ENCODE results near the gene TMEM132C. TPM values are rescaled to one million over a fixed set of nuclear protein-coding genes. Genes with fewer than 3 reads are reported as not detected.

The TMEM132C gene
- total RNA-seq, 6 experiments from 2014 or later, result 0.04 to 0.19 (median 0.06) TPM; not detected in 3

DNA sequence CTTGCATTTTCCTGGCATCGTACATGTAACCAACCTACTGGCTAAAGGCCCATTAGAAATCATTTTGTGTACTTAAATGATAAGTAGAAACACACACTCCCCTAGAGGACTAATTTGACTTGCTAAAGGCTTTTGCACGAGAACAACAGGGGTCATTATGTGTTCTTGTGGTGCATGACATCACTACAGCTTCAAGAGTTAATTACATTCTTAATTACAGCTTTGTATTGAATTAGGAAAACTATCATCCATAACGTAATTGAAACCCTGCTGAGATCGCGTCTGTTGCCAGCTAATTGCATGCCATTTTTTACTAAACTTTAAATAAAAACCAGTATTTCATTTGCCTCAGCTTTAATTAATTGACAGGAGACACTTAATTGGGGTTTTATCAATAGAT, 51.4 kb downstream of the TMEM132C start:
- Histone ChIP-seq H3K4me1 (no peaks in the 10 kb centered on the region), H3K4me3 (no peak overlapping the region), H3K36me3 (no peaks in the 10 kb centered on the region), H3K9me3 (no peaks in the 10 kb centered on the region), H3K27me3 (no peaks in the 10 kb centered on the region), H3K27ac (no peak overlapping the region)
- intact Hi-C loops (cut with DNase I), result no loop called here
- TF ChIP-seq, protein P1, sequence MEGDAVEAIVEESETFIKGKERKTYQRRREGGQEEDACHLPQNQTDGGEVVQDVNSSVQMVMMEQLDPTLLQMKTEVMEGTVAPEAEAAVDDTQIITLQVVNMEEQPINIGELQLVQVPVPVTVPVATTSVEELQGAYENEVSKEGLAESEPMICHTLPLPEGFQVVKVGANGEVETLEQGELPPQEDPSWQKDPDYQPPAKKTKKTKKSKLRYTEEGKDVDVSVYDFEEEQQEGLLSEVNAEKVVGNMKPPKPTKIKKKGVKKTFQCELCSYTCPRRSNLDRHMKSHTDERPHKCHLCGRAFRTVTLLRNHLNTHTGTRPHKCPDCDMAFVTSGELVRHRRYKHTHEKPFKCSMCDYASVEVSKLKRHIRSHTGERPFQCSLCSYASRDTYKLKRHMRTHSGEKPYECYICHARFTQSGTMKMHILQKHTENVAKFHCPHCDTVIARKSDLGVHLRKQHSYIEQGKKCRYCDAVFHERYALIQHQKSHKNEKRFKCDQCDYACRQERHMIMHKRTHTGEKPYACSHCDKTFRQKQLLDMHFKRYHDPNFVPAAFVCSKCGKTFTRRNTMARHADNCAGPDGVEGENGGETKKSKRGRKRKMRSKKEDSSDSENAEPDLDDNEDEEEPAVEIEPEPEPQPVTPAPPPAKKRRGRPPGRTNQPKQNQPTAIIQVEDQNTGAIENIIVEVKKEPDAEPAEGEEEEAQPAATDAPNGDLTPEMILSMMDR (IDR thresholded peaks at IDR 0.05), result no peak
- no peak for TF ChIP-seq POLR2A (IDR thresholded peaks at IDR 0.05)
- DNase-seq (no peak), ATAC-seq (no peak)
- WGBS (ENCODE audit: insufficient coverage, low coverage, low lambda C conversion rate, missing lambda C conversion rate), result 43% methylated on average over 5 of the region's 5 CpGs

DNA sequence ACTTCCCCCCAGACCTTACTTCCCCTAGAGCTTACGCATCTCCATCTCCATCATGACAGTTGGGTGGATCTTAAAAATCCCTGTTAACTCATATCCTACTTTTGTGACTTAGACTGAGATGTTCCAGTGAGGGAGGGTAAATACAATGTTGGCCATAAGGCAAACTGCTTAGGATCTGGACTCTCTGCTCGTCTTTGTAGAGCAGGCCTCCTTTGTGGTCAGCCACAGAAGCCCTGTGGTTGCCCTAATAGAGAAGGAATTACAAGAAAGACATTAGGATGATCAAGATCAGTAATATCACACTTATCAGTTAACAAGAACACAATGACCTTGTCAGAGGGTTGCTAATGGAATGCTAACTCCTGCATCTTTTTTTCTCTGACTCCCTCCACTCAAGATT, 52.0 kb downstream of the TMEM132C start:
- Histone ChIP-seq H3K4me3 (no peak overlapping the region), H3K4me1 (no peaks in the 10 kb centered on the region), H3K9me3 (no peaks in the 10 kb centered on the region), H3K27me3 (no peaks in the 10 kb centered on the region), H3K27ac (no peak overlapping the region), H3K36me3 (no peaks in the 10 kb centered on the region)
- ATAC-seq (no peak), DNase-seq (no peak)
- intact Hi-C loops (cut with DNase I), result no loop called here
- TF ChIP-seq, protein P1 (IDR thresholded peaks at IDR 0.05), result no peak
- TF ChIP-seq POLR2A (IDR thresholded peaks at IDR 0.05), result no peak
- WGBS (ENCODE audit: insufficient coverage, low coverage, low lambda C conversion rate, missing lambda C conversion rate), result 41% methylated on average over 2 of the region's 2 CpGs

DNA sequence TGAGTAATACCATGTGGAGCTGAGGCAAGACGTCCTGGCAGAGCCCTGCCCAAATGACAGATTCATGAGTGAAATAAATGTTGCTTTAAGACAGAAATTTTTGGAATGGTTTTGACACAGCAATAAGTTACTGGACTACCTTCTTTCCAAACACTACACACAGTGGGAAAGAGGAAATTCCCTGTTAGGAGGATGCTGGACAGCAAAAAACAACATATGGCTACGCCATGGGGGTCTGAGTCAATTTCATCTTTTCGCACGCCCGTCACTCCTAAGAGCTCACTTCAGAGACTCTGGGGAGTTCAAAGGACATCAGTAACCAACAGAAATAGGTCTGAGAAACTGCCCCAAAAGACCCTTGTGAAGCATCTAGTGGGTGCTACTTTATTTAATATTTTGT, 55.4 kb downstream of the TMEM132C start:
- TF ChIP-seq POLR2A (IDR thresholded peaks at IDR 0.05), result no peak
- TF ChIP-seq, protein P1 (IDR thresholded peaks at IDR 0.05), result no peak
- no peaks in the 10 kb centered on the region for H3K4me1 ChIP-seq
- DNase-seq (no peak), ATAC-seq (no peak)
- 80% methylated on average over 5 of the region's 5 CpGs for whole genome bisulfite sequencing (ENCODE audit: insufficient coverage, low coverage, low lambda C conversion rate, missing lambda C conversion rate)
- intact Hi-C loops (cut with DNase I), result no loop called here
- H3K4me3 ChIP-seq, result no peak overlapping the region
- no peaks in the 10 kb centered on the region for H3K27me3 ChIP-seq
- no peak overlapping the region for H3K27ac ChIP-seq
- no peaks in the 10 kb centered on the region for H3K36me3 ChIP-seq
- no peaks in the 10 kb centered on the region for H3K9me3 ChIP-seq

DNA sequence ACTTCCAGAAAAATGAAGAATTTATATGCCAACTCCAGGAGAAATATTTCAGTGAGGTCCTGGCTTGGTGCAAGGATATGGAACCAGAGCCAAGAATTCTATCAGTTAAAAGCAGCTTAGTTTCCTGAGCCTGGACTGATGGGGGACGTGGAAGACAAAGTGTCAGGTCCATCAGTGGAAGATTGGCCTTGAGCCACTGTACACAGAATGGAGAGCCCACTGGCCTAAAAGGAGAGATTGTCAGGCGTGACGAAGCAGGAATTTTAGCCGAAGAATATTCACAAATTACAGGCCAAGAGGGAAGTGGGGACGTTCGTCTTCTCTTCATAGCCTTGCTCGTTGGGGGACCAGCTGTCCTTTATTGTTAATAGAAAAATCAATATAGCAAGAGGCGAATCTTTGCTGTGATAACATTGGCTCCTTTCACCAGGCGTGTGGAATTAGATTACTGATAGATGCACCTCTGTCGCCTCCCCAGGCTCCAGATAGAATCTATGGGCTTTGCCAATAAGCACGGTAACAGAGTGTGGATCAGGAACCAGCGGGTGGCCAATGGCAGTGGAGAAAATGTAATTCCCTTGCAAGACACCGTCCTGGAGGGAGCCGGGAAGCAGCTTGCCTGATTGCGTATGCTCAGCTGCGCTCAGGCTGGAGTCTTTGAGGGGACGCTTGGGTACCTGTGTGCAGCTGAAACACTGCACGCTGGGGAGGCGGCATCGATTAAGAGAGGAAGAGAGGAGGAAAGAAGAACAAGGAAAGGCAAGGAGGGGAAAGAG, 56.4 kb downstream of the TMEM132C start:
- no peaks in the 10 kb centered on the region for H3K27me3 ChIP-seq
- ATAC-seq, result no peak
- H3K36me3 ChIP-seq, result no peaks in the 10 kb centered on the region
- no peaks in the 10 kb centered on the region for H3K9me3 ChIP-seq
- no peak for TF ChIP-seq POLR2A (IDR thresholded peaks at IDR 0.05)
- TF ChIP-seq, protein P1 (IDR thresholded peaks at IDR 0.05), result no peak
- no peak overlapping the region for H3K27ac ChIP-seq
- intact Hi-C loops (cut with DNase I), result no loop called here
- no peak overlapping the region for H3K4me3 ChIP-seq
- no peaks in the 10 kb centered on the region for H3K4me1 ChIP-seq
- 41% methylated on average over 19 of the region's 20 CpGs for WGBS (ENCODE audit: insufficient coverage, low coverage, low lambda C conversion rate, missing lambda C conversion rate)
- no peak for DNase-seq

Measured in right lobe of liver (tissue), 6 donors.